Prostate gland (tissue), 2 donors: Measurements from ENCODE around the gene ENTREP1. TPM values are rescaled to one million over a fixed set of nuclear protein-coding genes. Genes with fewer than 3 reads are reported as not detected.

Experiments used
- DNase-seq: peaks from one replicate; pipeline ENCODE4 v3.0.0-alpha.2; 2019; ENCODE audit warnings: low spot score
- H3K27ac ChIP-seq, 2 donors: fragments of 200-600 bp; sonication (generic); 2 replicates each; pipeline ENCODE4 v1.5.1; 2017 to 2019
- H3K27me3 ChIP-seq: fragments of 200-600 bp; sonication (generic); replicated peaks from 2 replicates; pipeline ENCODE4 v1.5.1; 2019; ENCODE audit not compliant: insufficient read depth
- H3K36me3 ChIP-seq, 2 donors: fragments of 200-600 bp; sonication (generic); 1 replicate in 1 of 2; 2 replicates in 1 of 2; pipeline versions ENCODE4 v1.5.1 to v1.8.1; 2017 to 2019
- H3K4me1 ChIP-seq: fragments of 200-600 bp; sonication (generic); replicated peaks from 2 replicates; pipeline ENCODE4 v1.5.1; 2019
- H3K4me3 ChIP-seq, 2 donors: fragments of 200-600 bp; sonication (generic); 2 replicates each; pipeline ENCODE4 v1.5.1; 2017 to 2019
- H3K9me3 ChIP-seq: fragments of 200-600 bp; sonication (generic); 2 replicates; pipeline ENCODE4 v1.5.1; 2017
- CTCF ChIP-seq, 4 experiments: fragments of 200-600 bp in 2 of 4; fragments of 450-650 bp in 2 of 4; sonication (generic) in 2 of 4; IDR thresholded peaks; 1 replicate in 3 of 4; 2 replicates in 1 of 4; pipeline ENCODE4 v1.5.1; 2016 to 2019; ENCODE audit warnings: antibody characterized with exemption in 4 of 4, mild to moderate bottlenecking in 2 of 4, moderate library complexity in 2 of 4
- POLR2A ChIP-seq: fragments of 450-650 bp; IDR thresholded peaks from one replicate; pipeline ENCODE4 v1.6.1; 2016; ENCODE audit warnings: antibody characterized with exemption, mild to moderate bottlenecking
- POLR2AphosphoS5 ChIP-seq: sonication (generic); formaldehyde crosslinking; IDR thresholded peaks from one replicate; pipeline ENCODE4 v1.6.1; 2017; ENCODE audit warnings: antibody characterized with exemption
- WGBS: methylation state at CpG from one replicate; pipeline ENCODE4 v1.1.5; 2018; 5-methylcytosine and 5-hydroxymethylcytosine counted together
- intact Hi-C: fragments of 100-400 bp; cut with DNase I; formaldehyde crosslinking; loops from one replicate; pipeline ENCODE4 v1.14.2; 2022
- total RNA-seq, 2 donors: library from RNA; depleted of rRNA; stranded (reverse); fragments of >200 nt; gene quantifications; one replicate each; pipeline ENCODE4 v1.1.0, GENCODE V29; 2016

ENTREP1 gene
- total RNA-seq, 2 donors from 2014 or later: 10.2 to 32.8 TPM

- intact Hi-C loops: no loop called here
- H3K27ac ChIP-seq: peak overlapping the region in 1 of 2 donors; percentile 55
- no peak for TF ChIP-seq POLR2AphosphoS5
- TF ChIP-seq CTCF (IDR thresholded peaks at IDR 0.05): no peak
- no peak for TF ChIP-seq POLR2A
- no peak for DNase-seq
- no peaks in the 10 kb centered on the region for H3K27me3 ChIP-seq
- WGBS: 53% methylated on average over 6 of the region's 6 CpGs
- H3K4me1 ChIP-seq: no peaks in the 10 kb centered on the region
- H3K9me3 ChIP-seq: no peaks in the 10 kb centered on the region
- H3K4me3 ChIP-seq: no peak overlapping the region
- H3K36me3 ChIP-seq: no peaks in the 10 kb centered on the region
Measured at GRCh38 chr9:69380301-69380700, 55.3 kb downstream of the ENTREP1 start.

GRCh38 chr9:69380811-69381210 lies 55.8 kb downstream of the ENTREP1 start:
- whole genome bisulfite sequencing: 98% methylated on average over 3 of the region's 3 CpGs
- H3K27ac ChIP-seq: no peak overlapping the region
- intact Hi-C loops: no loop called here

GRCh38 chr9:69382135-69382534 lies 57.1 kb downstream of the ENTREP1 start:
- no peak overlapping the region for H3K27ac ChIP-seq
- TF ChIP-seq CTCF (IDR thresholded peaks at IDR 0.05): no peak
- TF ChIP-seq POLR2A: no peak
- TF ChIP-seq POLR2AphosphoS5: no peak
- no peaks in the 10 kb centered on the region for H3K9me3 ChIP-seq
- no peak overlapping the region for H3K4me3 ChIP-seq
- DNase-seq: no peak
- intact Hi-C loops: no loop called here
- no peaks in the 10 kb centered on the region for H3K4me1 ChIP-seq
- no peaks in the 10 kb centered on the region for H3K36me3 ChIP-seq
- 37% methylated on average over 4 of the region's 4 CpGs for WGBS
- no peaks in the 10 kb centered on the region for H3K27me3 ChIP-seq

More at GRCh38 chr9:69380811-69381210, 55.8 kb downstream of the ENTREP1 start:
- H3K9me3 ChIP-seq: no peaks in the 10 kb centered on the region
- H3K27me3 ChIP-seq: no peaks in the 10 kb centered on the region
- H3K36me3 ChIP-seq: no peaks in the 10 kb centered on the region
- no peak overlapping the region for H3K4me3 ChIP-seq
- no peak for DNase-seq
- H3K4me1 ChIP-seq: no peaks in the 10 kb centered on the region
- TF ChIP-seq POLR2A: no peak
- no peak for TF ChIP-seq POLR2AphosphoS5
- TF ChIP-seq CTCF (IDR thresholded peaks at IDR 0.05): no peak

GRCh38 chr9:69385581-69386033 lies 60.6 kb downstream of the ENTREP1 start:
- H3K27ac ChIP-seq: peak overlapping the region in 1 of 2 donors; percentile 28
- WGBS: 41% methylated on average over 6 of the region's 6 CpGs

More at GRCh38 chr9:69385581-69386033, 60.6 kb downstream of the ENTREP1 start:
- H3K4me1 ChIP-seq: no peaks in the 10 kb centered on the region
- intact Hi-C loops: no loop called here
- no peaks in the 10 kb centered on the region for H3K27me3 ChIP-seq
- DNase-seq: peak; percentile 78
- H3K36me3 ChIP-seq: no peaks in the 10 kb centered on the region
- no peak overlapping the region for H3K4me3 ChIP-seq
- H3K9me3 ChIP-seq: no peaks in the 10 kb centered on the region
- TF ChIP-seq POLR2AphosphoS5 (peak; percentile 76), CTCF (IDR thresholded peaks at IDR 0.05) (no peak)
